Neural progenitor cell (in vitro differentiated cells): Measurements from ENCODE around the gene SHROOM3. TPM values are rescaled to one million over a fixed set of nuclear protein-coding genes. Genes with fewer than 3 reads are reported as not detected.
A peak's percentile ranks its signal among the peaks of the same experiment; 100 is the strongest.

Experiments used
- DNase-seq: peaks from one replicate; pipeline ENCODE4 v3.0.0-alpha.2; 2016; ENCODE audit warnings: low spot score
- H2AFZ ChIP-seq: fragments of 200-600 bp; sonication (generic); replicated peaks from 2 replicates; pipeline ENCODE4 v1.6.1; 2016; ENCODE audit warnings: antibody characterized with exemption
- H3F3A ChIP-seq: fragments of 200-600 bp; sonication (generic); 2 replicates; pipeline ENCODE4 v1.6.1; 2016; ENCODE audit warnings: antibody characterized with exemption, low read depth
- H3K27ac ChIP-seq: fragments of 200-600 bp; sonication (generic); 2 replicates; pipeline ENCODE4 v1.5.1; 2016; ENCODE audit warnings: mild to moderate bottlenecking
- H3K27me3 ChIP-seq: fragments of 200-600 bp; sonication (generic); 2 replicates; pipeline ENCODE4 v1.6.1; 2016; ENCODE audit warnings: mild to moderate bottlenecking, moderate library complexity
- H3K36me3 ChIP-seq: fragments of 200-600 bp; sonication (generic); 2 replicates; pipeline ENCODE4 v1.5.1; 2016
- H3K4me1 ChIP-seq: fragments of 200-600 bp; sonication (generic); 2 replicates; pipeline ENCODE4 v1.6.1; 2016; ENCODE audit warnings: mixed run types
- H3K4me2 ChIP-seq: fragments of 200-600 bp; sonication (generic); 2 replicates; pipeline ENCODE4 v1.6.1; 2016
- H3K4me3 ChIP-seq: fragments of 200-600 bp; sonication (generic); 2 replicates; pipeline ENCODE4 v1.5.1; 2016
- H3K79me2 ChIP-seq: fragments of 200-600 bp; sonication (generic); 2 replicates; pipeline ENCODE4 v1.6.1; 2016; ENCODE audit warnings: low read depth
- H3K9ac ChIP-seq: fragments of 200-600 bp; sonication (generic); 2 replicates; pipeline ENCODE4 v1.6.1; 2016
- H3K9me3 ChIP-seq: fragments of 200-600 bp; sonication (generic); 2 replicates; pipeline ENCODE4 v1.5.1; 2016; ENCODE audit warnings: low read depth
- H4K20me1 ChIP-seq: fragments of 200-600 bp; sonication (generic); 2 replicates; pipeline ENCODE4 v1.6.1; 2016; ENCODE audit warnings: low read depth
- H3K27ac Mint-ChIP-seq: 3 replicates; pipeline ENCODE4 v1.8.0; 2021; ENCODE audit warnings: mixed read lengths
- H3K27me3 Mint-ChIP-seq: 2 replicates; pipeline ENCODE4 v1.8.0; 2022; ENCODE audit warnings: low read depth, mild to moderate bottlenecking, inconsistent platforms, moderate library complexity, mixed read lengths; ENCODE audit not compliant: insufficient read depth
- H3K36me3 Mint-ChIP-seq: 3 replicates; pipeline ENCODE4 v1.8.0; 2021; ENCODE audit warnings: mixed read lengths
- H3K4me1 Mint-ChIP-seq: 3 replicates; pipeline ENCODE4 v1.8.0; 2021; ENCODE audit warnings: mixed read lengths
- H3K4me3 Mint-ChIP-seq: 3 replicates; pipeline ENCODE4 v1.8.0; 2021; ENCODE audit warnings: mild to moderate bottlenecking, moderate library complexity, mixed read lengths
- H3K9me3 Mint-ChIP-seq: 3 replicates; pipeline ENCODE4 v1.8.0; 2020; ENCODE audit warnings: mixed read lengths
- CTCF ChIP-seq: fragments of 200-600 bp; sonication (generic); IDR thresholded peaks from 2 replicates; pipeline ENCODE4 v1.5.1; 2017; ENCODE audit warnings: antibody characterized with exemption, mild to moderate bottlenecking
- EZH2 ChIP-seq: fragments of 200-600 bp; sonication (generic); IDR thresholded peaks from 2 replicates; pipeline ENCODE4 v1.6.1; 2017; ENCODE audit warnings: antibody characterized with exemption, mild to moderate bottlenecking, moderate library complexity
- EZH2phosphoT487 ChIP-seq: fragments of 200-600 bp; sonication (generic); IDR thresholded peaks from 2 replicates; pipeline ENCODE4 v1.6.1; 2017; ENCODE audit warnings: antibody characterized with exemption
- total RNA-seq: library from RNA; depleted of rRNA; stranded (reverse); fragments of >200 nt; gene quantifications from 2 replicates; pipeline ENCODE4 v1.2.3, GENCODE V29; 2015; ENCODE audit warnings: low replicate concordance

The SHROOM3 gene
- total RNA-seq, 1 donor from 2014 or later: 36.6 TPM

- no peaks in the 10 kb centered on the region for H3K9me3 ChIP-seq
- peaks cover 4% of the 10 kb centered on the region for H3K36me3 Mint-ChIP-seq
- peak overlapping the region; percentile 77 for H3K27ac Mint-ChIP-seq
- H3K4me1 Mint-ChIP-seq: peaks cover 32% of the 10 kb centered on the region
- no peak overlapping the region for H3K4me3 Mint-ChIP-seq
- H4K20me1 ChIP-seq: no peaks in the 10 kb centered on the region
- peaks cover 28% of the 10 kb centered on the region for H3K27me3 ChIP-seq
- H3K36me3 ChIP-seq: no peaks in the 10 kb centered on the region
- H3K9me3 Mint-ChIP-seq: peaks cover 24% of the 10 kb centered on the region
- H3K9ac ChIP-seq: no peak overlapping the region
- H3K4me1 ChIP-seq: peaks cover 29% of the 10 kb centered on the region
- H3K27ac ChIP-seq: no peak overlapping the region
- H3K4me3 ChIP-seq: no peak overlapping the region
- peaks cover 9% of the 10 kb centered on the region for H3K27me3 Mint-ChIP-seq
- H3F3A ChIP-seq: peaks cover 22% of the 10 kb centered on the region
- TF ChIP-seq EZH2phosphoT487 (no peak), EZH2 (no peak), CTCF (no peak)
- H2AFZ ChIP-seq: peak overlapping the region; percentile 74
- peak overlapping the region; percentile 83 for H3K4me2 ChIP-seq
- no peaks in the 10 kb centered on the region for H3K79me2 ChIP-seq
- no peak for DNase-seq
Observed at GRCh38 chr4:76804096-76804495, 369.1 kb downstream of the SHROOM3 start.

- H3K27me3 Mint-ChIP-seq: peaks cover 9% of the 10 kb centered on the region
- H3K4me1 ChIP-seq: peaks cover 29% of the 10 kb centered on the region
- H3K9ac ChIP-seq: no peak overlapping the region
- no peaks in the 10 kb centered on the region for H3K9me3 ChIP-seq
- H3K9me3 Mint-ChIP-seq: peaks cover 30% of the 10 kb centered on the region
- no peak for TF ChIP-seq CTCF
- no peak for TF ChIP-seq EZH2
- no peak for TF ChIP-seq EZH2phosphoT487
- no peak overlapping the region for H3K4me2 ChIP-seq
- H2AFZ ChIP-seq: no peak overlapping the region
- peaks cover 38% of the 10 kb centered on the region for H3K4me1 Mint-ChIP-seq
- H4K20me1 ChIP-seq: no peaks in the 10 kb centered on the region
- no peaks in the 10 kb centered on the region for H3K36me3 ChIP-seq
- H3K27ac Mint-ChIP-seq: no peak overlapping the region
- H3K27me3 ChIP-seq: peaks cover 19% of the 10 kb centered on the region
- no peak overlapping the region for H3K4me3 Mint-ChIP-seq
- peaks cover 22% of the 10 kb centered on the region for H3F3A ChIP-seq
- H3K4me3 ChIP-seq: no peak overlapping the region
- peaks cover 5% of the 10 kb centered on the region for H3K36me3 Mint-ChIP-seq
- no peak overlapping the region for H3K27ac ChIP-seq
- DNase-seq: no peak
- no peaks in the 10 kb centered on the region for H3K79me2 ChIP-seq
Observed at GRCh38 chr4:76806346-76806745, 371.3 kb downstream of the SHROOM3 start.

- H2AFZ ChIP-seq: no peak overlapping the region
- H3F3A ChIP-seq: peaks cover 22% of the 10 kb centered on the region
- TF ChIP-seq EZH2phosphoT487 (no peak), EZH2 (no peak), CTCF (no peak)
- peaks cover 8% of the 10 kb centered on the region for H3K27me3 Mint-ChIP-seq
- H3K9ac ChIP-seq: no peak overlapping the region
- peaks cover 5% of the 10 kb centered on the region for H3K36me3 Mint-ChIP-seq
- H3K4me1 ChIP-seq: peaks cover 31% of the 10 kb centered on the region
- H3K4me3 Mint-ChIP-seq: no peak overlapping the region
- H3K27me3 ChIP-seq: peaks cover 15% of the 10 kb centered on the region
- H3K27ac ChIP-seq: no peak overlapping the region
- no peaks in the 10 kb centered on the region for H4K20me1 ChIP-seq
- DNase-seq: no peak
- H3K36me3 ChIP-seq: no peaks in the 10 kb centered on the region
- no peak overlapping the region for H3K4me2 ChIP-seq
- no peaks in the 10 kb centered on the region for H3K79me2 ChIP-seq
- H3K4me3 ChIP-seq: no peak overlapping the region
- peaks cover 40% of the 10 kb centered on the region for H3K4me1 Mint-ChIP-seq
- H3K9me3 ChIP-seq: no peaks in the 10 kb centered on the region
- H3K27ac Mint-ChIP-seq: no peak overlapping the region
- peaks cover 31% of the 10 kb centered on the region for H3K9me3 Mint-ChIP-seq
Observed at GRCh38 chr4:76806757-76807156, 371.7 kb downstream of the SHROOM3 start.
